PC-9 (cell line): Measurements from ENCODE around the gene RGS7. TPM values are rescaled to one million over a fixed set of nuclear protein-coding genes. Genes with fewer than 3 reads are reported as not detected.

Experiments
- BruUV-seq: library from RNA; stranded (reverse); fragments of 400-500 nt; replicated peaks from 2 replicates; lab custom pipeline; 2021; lab: Mats Ljungman, UMichigan
- CTCF ChIA-PET: fragments of 300-600 bp; sonication (Branson Sonifier 250); formaldehyde crosslinking; loops from one replicate; lab custom pipeline; 2022; ENCODE audit warnings: antibody characterized with exemption; lab: Charles Lee
- POLR2A ChIA-PET: fragments of 300-600 bp; sonication (Branson Sonifier 250); formaldehyde crosslinking; loops from one replicate; lab custom pipeline; 2022; ENCODE audit warnings: antibody characterized with exemption; ENCODE audit not compliant: unreplicated experiment; lab: Charles Lee
- DNase-seq, 2 experiments: peaks; one replicate each; pipeline versions ENCODE4 v3.0.0 to v3.0.0-alpha.2; 2015 to 2022; ENCODE audit warnings: mixed read lengths in 1 of 2
- H2AFZ ChIP-seq: fragments of 200-600 bp; sonication (generic); 2 replicates; pipeline ENCODE4 v1.8.1; 2017; ENCODE audit warnings: antibody characterized with exemption
- H3F3A ChIP-seq: fragments of 200-600 bp; sonication (generic); 2 replicates; pipeline ENCODE4 v1.8.1; 2017; ENCODE audit warnings: antibody characterized with exemption, mild to moderate bottlenecking, low read depth; ENCODE audit not compliant: insufficient read depth
- H3K27ac ChIP-seq: fragments of 200-600 bp; sonication (generic); 2 replicates; pipeline ENCODE4 v1.6.1; 2016; ENCODE audit warnings: mixed run types
- H3K27me3 ChIP-seq: fragments of 200-600 bp; sonication (generic); 2 replicates; pipeline ENCODE4 v1.6.1; 2016; ENCODE audit warnings: low read depth, mixed run types; ENCODE audit not compliant: insufficient read depth
- H3K36me3 ChIP-seq: fragments of 200-600 bp; sonication (generic); 2 replicates; pipeline ENCODE4 v1.6.1; 2016; ENCODE audit warnings: low read depth, mixed run types
- H3K4me1 ChIP-seq: fragments of 200-600 bp; sonication (generic); replicated peaks from 2 replicates; pipeline ENCODE4 v1.6.1; 2016; ENCODE audit warnings: mixed run types; ENCODE audit not compliant: insufficient read depth
- H3K4me2 ChIP-seq: fragments of 200-600 bp; sonication (generic); 2 replicates; pipeline ENCODE4 v1.6.1; 2017; ENCODE audit warnings: mixed run types
- H3K4me3 ChIP-seq: fragments of 200-600 bp; sonication (generic); 2 replicates; pipeline ENCODE4 v1.6.1; 2016; ENCODE audit warnings: mixed run types
- H3K79me2 ChIP-seq: fragments of 200-600 bp; sonication (generic); 2 replicates; pipeline ENCODE4 v1.6.1; 2017; ENCODE audit warnings: low read depth, mixed run types
- H3K9me2 ChIP-seq: fragments of 200-600 bp; sonication (generic); 2 replicates; pipeline ENCODE4 v1.8.1; 2017; ENCODE audit warnings: mild to moderate bottlenecking; ENCODE audit not compliant: insufficient read depth
- H3K9me3 ChIP-seq: fragments of 200-600 bp; sonication (generic); 2 replicates; pipeline ENCODE4 v1.8.1; 2016; ENCODE audit warnings: low read depth; ENCODE audit not compliant: insufficient read depth
- H4K20me1 ChIP-seq: fragments of 200-600 bp; sonication (generic); 2 replicates; pipeline ENCODE4 v1.8.1; 2017; ENCODE audit not compliant: insufficient read depth
- EZH2 ChIP-seq: fragments of 200-600 bp; sonication (generic); IDR thresholded peaks from 2 replicates; pipeline ENCODE4 v1.8.0; 2017; ENCODE audit warnings: antibody characterized with exemption, low read depth
- intact Hi-C: fragments of 100-400 bp; cut with micrococcal nuclease; formaldehyde crosslinking; loops from one replicate; pipeline ENCODE4 v1.10.0; 2022; ENCODE audit not compliant: unreplicated experiment
- total RNA-seq: library from RNA; stranded (reverse); gene quantifications from 2 replicates; pipeline ENCODE4 v1.2.3, GENCODE V29; 2021
- TF ChIP-seq, protein P1 (sequence below): fragments of 200-600 bp; sonication (generic); conservative IDR thresholded peaks from 2 replicates; pipeline ENCODE4 v1.6.1; 2017; ENCODE audit warnings: mixed run types, antibody characterized with exemption, mild to moderate bottlenecking, moderate library complexity

Gene RGS7
- total RNA-seq, 1 experiment from 2014 or later, result 5.8 TPM

DNA sequence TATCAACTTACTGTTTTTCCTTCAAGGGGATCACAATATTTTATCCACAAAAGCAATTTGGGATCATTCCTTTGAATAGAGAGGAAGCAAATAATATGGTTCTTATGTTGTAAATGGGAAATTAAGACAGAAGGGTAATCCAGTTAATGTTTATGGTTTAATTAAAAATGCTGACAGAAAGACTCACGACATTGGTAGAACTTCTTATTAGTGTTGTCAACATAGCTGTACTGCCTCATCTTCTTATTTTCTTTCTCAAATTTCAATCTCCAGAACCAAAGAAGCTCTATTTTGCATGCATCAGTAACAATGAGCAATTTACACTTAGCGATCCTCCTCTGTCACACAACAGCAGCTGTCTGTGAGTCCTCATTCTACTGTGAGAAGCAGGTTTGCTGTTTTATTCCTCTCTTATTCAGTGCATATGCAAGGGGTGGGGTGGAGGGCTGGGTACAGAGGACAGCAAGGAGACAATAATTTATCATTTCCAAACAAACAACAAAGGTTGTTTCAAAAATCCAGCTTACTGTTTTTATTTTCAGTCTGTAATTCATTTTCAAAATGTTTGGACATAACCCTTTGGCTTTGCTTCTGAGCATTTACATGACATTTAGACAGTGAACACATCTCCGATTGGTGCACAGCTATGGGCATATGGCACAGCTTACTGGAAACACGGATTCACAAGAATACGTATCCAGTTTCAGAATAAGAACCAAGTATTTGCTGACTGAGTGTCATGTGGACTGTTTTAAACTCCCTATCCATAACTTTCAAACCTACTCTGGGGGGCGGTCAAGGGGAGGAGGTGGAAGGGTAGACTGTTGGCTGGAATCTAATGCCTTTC lies 335.9 kb downstream of the RGS7 start:
- Histone ChIP-seq H3K27ac (no peak overlapping the region), H3K4me3 (no peak overlapping the region), H3K27me3 (peaks cover 6% of the 10 kb centered on the region; the same call in 1 of the 2 replicates), H3K9me2 (no peaks in the 10 kb centered on the region), H4K20me1 (no peaks in the 10 kb centered on the region), H3K4me2 (no peak overlapping the region), H3K9me3 (no peaks in the 10 kb centered on the region), H3F3A (no peaks in the 10 kb centered on the region), H3K36me3 (no peaks in the 10 kb centered on the region), H3K4me1 (no peaks in the 10 kb centered on the region), H3K79me2 (no peaks in the 10 kb centered on the region), H2AFZ (no peak overlapping the region)
- CTCF ChIA-PET, result no interaction called here
- POLR2A ChIA-PET, result no interaction called here
- BruUV-seq, result no TSS peak
- TF ChIP-seq EZH2, result no peak
- TF ChIP-seq, protein P1, sequence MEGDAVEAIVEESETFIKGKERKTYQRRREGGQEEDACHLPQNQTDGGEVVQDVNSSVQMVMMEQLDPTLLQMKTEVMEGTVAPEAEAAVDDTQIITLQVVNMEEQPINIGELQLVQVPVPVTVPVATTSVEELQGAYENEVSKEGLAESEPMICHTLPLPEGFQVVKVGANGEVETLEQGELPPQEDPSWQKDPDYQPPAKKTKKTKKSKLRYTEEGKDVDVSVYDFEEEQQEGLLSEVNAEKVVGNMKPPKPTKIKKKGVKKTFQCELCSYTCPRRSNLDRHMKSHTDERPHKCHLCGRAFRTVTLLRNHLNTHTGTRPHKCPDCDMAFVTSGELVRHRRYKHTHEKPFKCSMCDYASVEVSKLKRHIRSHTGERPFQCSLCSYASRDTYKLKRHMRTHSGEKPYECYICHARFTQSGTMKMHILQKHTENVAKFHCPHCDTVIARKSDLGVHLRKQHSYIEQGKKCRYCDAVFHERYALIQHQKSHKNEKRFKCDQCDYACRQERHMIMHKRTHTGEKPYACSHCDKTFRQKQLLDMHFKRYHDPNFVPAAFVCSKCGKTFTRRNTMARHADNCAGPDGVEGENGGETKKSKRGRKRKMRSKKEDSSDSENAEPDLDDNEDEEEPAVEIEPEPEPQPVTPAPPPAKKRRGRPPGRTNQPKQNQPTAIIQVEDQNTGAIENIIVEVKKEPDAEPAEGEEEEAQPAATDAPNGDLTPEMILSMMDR, result no peak
- intact Hi-C loops, result no loop called here
- no peak for DNase-seq

DNA sequence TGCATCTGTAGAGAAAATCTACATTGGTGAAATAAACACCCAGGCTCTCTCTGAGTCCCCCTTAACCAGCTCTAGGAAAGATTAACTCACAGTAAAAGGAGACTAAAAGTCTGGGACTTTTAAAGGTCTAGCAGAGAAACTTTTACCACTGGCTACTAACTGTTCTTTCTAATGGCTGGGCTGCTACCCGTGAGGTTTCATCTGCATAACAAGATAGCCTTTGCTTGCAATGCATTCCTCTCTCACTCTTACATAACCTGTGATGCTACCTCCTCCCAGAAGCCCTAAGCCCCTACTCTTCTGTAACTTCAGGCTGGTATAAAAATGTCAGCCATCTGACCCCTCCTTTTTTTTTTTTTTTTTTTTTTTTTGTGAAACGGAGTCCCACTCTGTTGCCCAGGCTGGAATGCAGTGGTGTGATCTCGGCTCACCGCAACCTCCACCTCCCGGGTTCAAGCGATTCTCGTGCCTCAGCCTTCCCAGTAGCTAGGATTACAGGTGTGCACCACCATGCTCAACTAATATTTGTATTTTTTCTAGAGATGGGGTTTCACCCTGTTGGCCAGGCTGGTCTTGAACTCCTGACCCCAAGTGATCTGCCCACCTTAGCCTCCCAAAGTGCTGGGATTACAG lies 344.2 kb downstream of the RGS7 start:
- BruUV-seq, result no TSS peak

DNA sequence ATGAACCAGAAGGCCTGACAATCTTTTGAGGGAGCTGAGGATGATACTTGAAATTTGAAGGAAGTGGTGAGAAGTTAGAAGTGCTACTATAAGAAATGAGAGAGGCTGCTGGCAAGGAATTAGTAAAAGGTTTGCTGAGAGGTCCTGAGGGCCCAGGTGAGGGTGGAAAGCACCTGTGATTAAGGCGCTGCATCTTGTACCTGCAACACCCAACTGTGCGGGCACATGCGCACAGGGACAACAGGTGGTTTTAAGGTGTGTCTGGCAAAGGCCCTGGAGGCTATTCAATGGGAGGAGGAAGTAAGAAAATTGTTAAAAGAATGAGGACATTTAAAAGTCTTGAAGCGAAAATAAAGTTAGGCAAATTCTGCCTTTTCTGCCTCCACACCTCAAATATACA lies 349.3 kb downstream of the RGS7 start:
- intact Hi-C loops, result no loop called here
- TF ChIP-seq, protein P1, result no peak
- no peak for TF ChIP-seq EZH2
- no peak overlapping the region for H3K27ac ChIP-seq
- no peaks in the 10 kb centered on the region for H3K9me2 ChIP-seq
- CTCF ChIA-PET, result no interaction called here
- H3K9me3 ChIP-seq, result no peaks in the 10 kb centered on the region
- no peak overlapping the region for H3K4me2 ChIP-seq
- no peak overlapping the region for H3K4me3 ChIP-seq
- H4K20me1 ChIP-seq, result no peaks in the 10 kb centered on the region
- no peaks in the 10 kb centered on the region for H3K4me1 ChIP-seq
- POLR2A ChIA-PET, result no interaction called here
- H3K27me3 ChIP-seq, result peaks cover 18% of the 10 kb centered on the region
- no peak overlapping the region for H2AFZ ChIP-seq
- no peak for DNase-seq
- no peaks in the 10 kb centered on the region for H3K36me3 ChIP-seq
- no peaks in the 10 kb centered on the region for H3F3A ChIP-seq
- no TSS peak for BruUV-seq
- no peaks in the 10 kb centered on the region for H3K79me2 ChIP-seq

More for the DNA sequence above, 344.2 kb downstream of the RGS7 start:
- H3K9me3 ChIP-seq, result no peaks in the 10 kb centered on the region
- H4K20me1 ChIP-seq, result no peaks in the 10 kb centered on the region
- H3K4me3 ChIP-seq, result no peak overlapping the region
- no peaks in the 10 kb centered on the region for H3F3A ChIP-seq
- no peaks in the 10 kb centered on the region for H3K9me2 ChIP-seq
- no peaks in the 10 kb centered on the region for H3K4me1 ChIP-seq
- CTCF ChIA-PET, result no interaction called here
- POLR2A ChIA-PET, result no interaction called here
- no peak overlapping the region for H3K27ac ChIP-seq
- DNase-seq, result no peak
- H3K79me2 ChIP-seq, result no peaks in the 10 kb centered on the region
- H2AFZ ChIP-seq, result no peak overlapping the region
- TF ChIP-seq, protein P1, result no peak
- TF ChIP-seq EZH2, result no peak
- no peak overlapping the region for H3K4me2 ChIP-seq
- intact Hi-C loops, result no loop called here
- H3K27me3 ChIP-seq, result 0 out of 2 replicates have a peak, but pooled peaks cover 4% of the 10 kb centered on the region
- no peaks in the 10 kb centered on the region for H3K36me3 ChIP-seq
